HUES6 (cell line): ENCODE measurements around the gene HOXA7.

Source experiments
- H3K27ac ChIP-seq: 2 replicates; pipeline ENCODE4 v1.7.0; 2013; ENCODE audit warnings: low read depth, mild to moderate bottlenecking, low read length, inconsistent platforms
- H3K27me3 ChIP-seq: 2 replicates; pipeline ENCODE4 v1.6.1; 2013; ENCODE audit warnings: low read length; ENCODE audit not compliant: control insufficient read depth, insufficient read depth
- H3K36me3 ChIP-seq: 2 replicates; pipeline ENCODE4 v1.6.1; 2013; ENCODE audit warnings: low read length; ENCODE audit not compliant: control insufficient read depth, insufficient read depth
- H3K4me1 ChIP-seq: 2 replicates; pipeline ENCODE4 v1.6.1; 2013; ENCODE audit warnings: low read length; ENCODE audit not compliant: control insufficient read depth, insufficient read depth
- H3K4me3 ChIP-seq: 2 replicates; pipeline ENCODE4 v1.5.1; 2013; ENCODE audit warnings: low read depth, low read length
- H3K9ac ChIP-seq: one replicate; pipeline ENCODE4 v1.6.1; 2013; ENCODE audit warnings: mild to moderate bottlenecking, low read length
- H3K9me3 ChIP-seq: 2 replicates; pipeline ENCODE4 v1.6.1; 2013; ENCODE audit warnings: low read depth, low read length; ENCODE audit not compliant: control insufficient read depth, insufficient read depth

HOXA7 gene

GRCh38 chr7:27126596-27127327, 29.7 kb downstream of the HOXA7 start:
- no peak overlapping the region for H3K4me3 ChIP-seq
- peaks cover 100% of the 10 kb centered on the region for H3K27me3 ChIP-seq
- H3K9me3 ChIP-seq: no peaks in the 10 kb centered on the region
- no peak overlapping the region for H3K27ac ChIP-seq
- H3K4me1 ChIP-seq: peaks cover 21% of the 10 kb centered on the region; the same call in 1 of the 2 replicates
- no peaks in the 10 kb centered on the region for H3K36me3 ChIP-seq
- no peak overlapping the region for H3K9ac ChIP-seq

- no peaks in the 10 kb centered on the region for H3K9me3 ChIP-seq
- H3K27me3 ChIP-seq: peaks cover 100% of the 10 kb centered on the region
These were observed 30.5 kb downstream of the HOXA7 start for GRCh38 chr7:27125986-27126394.

GRCh38 chr7:27124902-27125689, 31.4 kb downstream of the HOXA7 start:
- peaks cover 17% of the 10 kb centered on the region; the same call in 1 of the 2 replicates for H3K4me1 ChIP-seq
- H3K9ac ChIP-seq: peak overlapping the region; percentile 13
- H3K4me3 ChIP-seq: no peak overlapping the region
- H3K9me3 ChIP-seq: no peaks in the 10 kb centered on the region
- peaks cover 100% of the 10 kb centered on the region for H3K27me3 ChIP-seq
- no peak overlapping the region for H3K27ac ChIP-seq
- H3K36me3 ChIP-seq: no peaks in the 10 kb centered on the region

More at GRCh38 chr7:27125986-27126394, 30.5 kb downstream of the HOXA7 start:
- no peak overlapping the region for H3K4me3 ChIP-seq
- H3K4me1 ChIP-seq: peaks cover 17% of the 10 kb centered on the region; the same call in 1 of the 2 replicates
- no peaks in the 10 kb centered on the region for H3K36me3 ChIP-seq
- no peak overlapping the region for H3K27ac ChIP-seq
- H3K9ac ChIP-seq: no peak overlapping the region

- H3K4me3 ChIP-seq: peak overlapping the region; percentile 18; the same call in 1 of the 2 replicates
- peaks cover 100% of the 10 kb centered on the region for H3K27me3 ChIP-seq
- H3K36me3 ChIP-seq: no peaks in the 10 kb centered on the region
- H3K27ac ChIP-seq: no peak overlapping the region
- H3K9me3 ChIP-seq: no peaks in the 10 kb centered on the region
- peaks cover 17% of the 10 kb centered on the region; the same call in 1 of the 2 replicates for H3K4me1 ChIP-seq
- H3K9ac ChIP-seq: peak overlapping the region; percentile 13
These were observed 32.2 kb downstream of the HOXA7 start for GRCh38 chr7:27124096-27124901.

- H3K4me3 ChIP-seq: peak overlapping the region; percentile 2; the same call in 1 of the 2 replicates
- H3K36me3 ChIP-seq: no peaks in the 10 kb centered on the region
- H3K27ac ChIP-seq: no peak overlapping the region
- H3K27me3 ChIP-seq: peaks cover 100% of the 10 kb centered on the region
- peak overlapping the region; percentile 45 for H3K9ac ChIP-seq
- H3K9me3 ChIP-seq: no peaks in the 10 kb centered on the region
- peaks cover 17% of the 10 kb centered on the region; the same call in 1 of the 2 replicates for H3K4me1 ChIP-seq
These were observed 32.9 kb downstream of the HOXA7 start for GRCh38 chr7:27123477-27124053.

- no peaks in the 10 kb centered on the region for H3K36me3 ChIP-seq
- H3K4me1 ChIP-seq: peaks cover 18% of the 10 kb centered on the region; the same call in 1 of the 2 replicates
- H3K27ac ChIP-seq: no peak overlapping the region
- no peaks in the 10 kb centered on the region for H3K9me3 ChIP-seq
- H3K9ac ChIP-seq: peak overlapping the region; percentile 45
- H3K27me3 ChIP-seq: peaks cover 100% of the 10 kb centered on the region
- peak overlapping the region; percentile 2; the same call in 1 of the 2 replicates for H3K4me3 ChIP-seq
These were observed 33.4 kb downstream of the HOXA7 start for GRCh38 chr7:27123007-27123476.

- Histone ChIP-seq H3K4me1 (peaks cover 23% of the 10 kb centered on the region; the same call in 1 of the 2 replicates), H3K36me3 (no peaks in the 10 kb centered on the region), H3K9ac (peak overlapping the region; percentile 45), H3K27ac (no peak overlapping the region), H3K9me3 (no peaks in the 10 kb centered on the region), H3K27me3 (peaks cover 100% of the 10 kb centered on the region), H3K4me3 (peak overlapping the region; percentile 9; the same call in 1 of the 2 replicates)
These were observed 34.2 kb downstream of the HOXA7 start for GRCh38 chr7:27122077-27122910.

- Histone ChIP-seq H3K9ac (peak overlapping the region; percentile 30), H3K9me3 (no peaks in the 10 kb centered on the region), H3K4me1 (peaks cover 23% of the 10 kb centered on the region; the same call in 1 of the 2 replicates), H3K27me3 (peaks cover 100% of the 10 kb centered on the region), H3K4me3 (peak overlapping the region; percentile 9; the same call in 1 of the 2 replicates), H3K36me3 (no peaks in the 10 kb centered on the region), H3K27ac (no peak overlapping the region)
These were observed 34.8 kb downstream of the HOXA7 start for GRCh38 chr7:27121684-27122076.

GRCh38 chr7:27119412-27119911, 37.0 kb downstream of the HOXA7 start:
- Histone ChIP-seq H3K9me3 (no peaks in the 10 kb centered on the region), H3K4me3 (no peak overlapping the region), H3K27me3 (peaks cover 100% of the 10 kb centered on the region), H3K36me3 (no peaks in the 10 kb centered on the region), H3K27ac (no peak overlapping the region), H3K9ac (peak overlapping the region; percentile 30), H3K4me1 (peaks cover 27% of the 10 kb centered on the region; the same call in 1 of the 2 replicates)
